ENCODE data around the gene ADPRHL1.

GRCh38 chr13:113488283-113488682 lies 35.0 kb upstream of the ADPRHL1 start:
- TF ChIP-seq CTCF (IDR thresholded peaks at IDR 0.05 in 8 of 11, conservative IDR thresholded peaks at IDR 0.05 in 3 of 11) (no peak), POLR2AphosphoS5 (IDR thresholded peaks at IDR 0.05) (no peak)

All from spleen (tissue), 7 donors.